Activated CD8-positive, alpha-beta memory T cell treated with anti-CD3 and anti-CD28 coated beads for 1 hour (primary cell): Measurements from ENCODE around the gene RAP1GAP.
"Not testable (repeated sequence)": the region's sequence is repeated elsewhere in the genome, so short reads cannot be mapped to it uniquely, and the experiment has no call there.

Experiments
- DNase-seq, 2 donors: peaks; one replicate each; pipeline ENCODE4 v3.0.0-alpha.2; 2020; ENCODE audit warnings: low read depth in 1 of 2; ENCODE audit errors: extremely low read depth in 1 of 2

RAP1GAP gene

DNA sequence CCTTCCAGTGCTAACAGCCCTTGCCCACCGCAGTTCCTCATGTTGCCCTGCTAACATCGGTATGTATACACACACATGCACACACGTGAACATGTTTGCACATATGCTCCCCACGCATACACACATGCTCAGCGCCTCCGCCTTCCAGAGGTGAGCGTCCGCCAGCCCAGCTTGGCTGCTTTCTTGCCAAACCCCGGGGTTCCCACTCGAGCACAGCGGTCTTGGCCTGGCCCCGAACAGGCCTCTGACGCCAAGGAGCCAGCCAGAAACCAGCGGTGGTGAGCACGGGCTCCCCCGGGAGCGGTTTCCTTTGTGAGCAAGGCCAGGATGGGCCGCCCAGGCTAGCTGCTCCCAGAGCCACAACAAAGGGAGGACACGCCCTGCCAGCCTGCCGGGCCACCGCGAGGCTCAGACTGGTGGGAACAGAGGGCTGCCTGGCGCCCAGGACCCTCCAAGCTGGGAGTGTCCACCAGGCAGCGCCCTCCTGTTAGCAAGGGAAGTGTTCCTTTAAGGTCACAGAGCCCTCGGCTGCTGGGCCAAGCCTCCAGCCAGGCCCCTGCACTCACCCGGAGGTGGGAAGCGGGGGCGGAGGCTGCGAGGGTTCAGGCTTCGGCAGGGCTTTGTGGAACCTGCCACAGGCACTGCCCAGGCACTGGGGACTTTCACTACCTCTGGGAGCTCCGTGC is 94.5 kb downstream of the RAP1GAP start:
- DNase-seq, result no peak

- DNase-seq, result no peak
Measured at GRCh38 chr1:21573971-21574465, 95.1 kb downstream of the RAP1GAP start.

DNA sequence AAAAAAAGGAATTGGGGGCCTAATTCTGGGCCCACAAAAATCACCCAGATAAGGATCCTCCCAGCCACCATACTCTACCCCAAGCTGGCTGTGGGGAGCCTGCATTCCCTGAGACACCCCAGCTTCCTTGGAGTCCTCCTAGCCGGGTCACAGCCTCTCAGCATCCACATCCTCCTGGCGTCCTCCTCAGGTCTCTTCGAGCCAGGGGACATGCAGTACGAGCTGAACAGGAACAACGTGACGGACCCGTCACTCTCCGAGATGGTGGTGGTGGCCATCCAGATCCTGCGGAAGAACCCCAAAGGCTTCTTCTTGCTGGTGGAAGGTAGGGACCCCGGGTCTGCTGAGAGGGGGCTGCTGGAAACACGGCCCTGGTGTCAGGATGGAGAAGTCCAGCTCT is 95.7 kb downstream of the RAP1GAP start:
- DNase-seq, result no peak

DNA sequence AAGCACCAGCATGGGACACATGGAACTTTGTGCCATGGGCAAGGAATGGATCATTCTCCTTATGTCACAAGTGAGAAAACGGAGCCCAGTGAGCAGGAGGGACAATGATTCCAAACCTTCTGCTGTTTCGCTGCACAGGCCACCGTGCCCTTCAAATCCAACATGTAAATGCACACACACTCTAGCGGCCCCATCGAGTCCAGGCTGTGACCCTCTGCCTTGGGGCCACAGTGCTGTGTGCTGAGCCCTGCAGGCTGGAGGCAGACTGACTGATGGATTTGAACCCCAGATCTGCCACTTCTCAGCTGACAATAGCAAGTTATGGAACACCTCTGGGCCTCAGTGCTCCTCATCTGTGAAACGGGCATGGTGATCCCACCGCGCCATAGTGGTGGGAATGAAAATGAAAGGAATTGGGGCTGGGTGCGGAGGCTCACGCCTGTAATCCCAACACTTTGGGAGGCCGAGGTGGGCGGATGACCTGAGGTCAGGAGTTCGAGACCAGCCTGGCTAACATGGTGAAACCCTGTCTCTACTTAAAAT is 96.4 kb downstream of the RAP1GAP start:
- no peak for DNase-seq

DNA sequence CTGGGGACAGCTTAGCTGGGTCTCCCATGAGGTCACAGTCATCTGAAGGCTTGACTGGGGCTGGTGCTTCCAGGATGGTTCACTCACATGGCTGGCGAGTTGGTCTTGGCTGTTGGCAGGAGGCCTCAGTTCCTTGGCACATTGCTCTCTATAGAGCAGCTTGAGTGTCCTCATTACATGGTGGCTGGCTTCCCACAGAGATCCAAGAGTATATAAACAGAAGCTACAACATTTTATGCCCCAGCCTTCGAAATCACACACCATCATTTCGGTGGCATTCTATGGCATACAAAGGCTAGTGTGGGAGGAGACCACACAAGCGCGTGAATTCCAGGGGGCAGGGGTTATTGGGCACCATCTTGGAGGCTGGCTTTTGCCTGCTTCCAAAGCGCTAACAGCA is 96.9 kb downstream of the RAP1GAP start:
- no peak for DNase-seq

DNA sequence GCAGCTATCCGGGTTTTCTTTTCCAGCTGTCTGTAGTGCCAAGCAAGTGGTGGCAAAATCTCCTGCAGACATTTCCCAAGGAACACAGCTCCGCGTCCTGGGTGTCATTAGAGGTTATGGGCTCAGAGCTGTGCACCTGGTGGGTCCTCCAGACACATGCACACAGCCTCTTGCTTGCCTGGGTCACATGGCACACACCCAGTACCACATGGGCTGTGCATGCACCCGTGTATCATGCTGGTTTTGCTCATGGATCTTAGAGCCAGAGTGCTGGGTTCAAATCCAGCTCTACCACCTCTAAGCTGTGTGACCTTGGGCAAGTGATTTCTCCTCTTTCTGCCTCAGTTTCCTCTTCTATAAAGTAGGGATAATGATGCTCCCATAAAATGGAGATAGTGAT is 98.3 kb downstream of the RAP1GAP start:
- no peak for DNase-seq

GRCh38 chr1:21570528-21570875 is 98.7 kb downstream of the RAP1GAP start:
- DNase-seq, result no peak

DNA sequence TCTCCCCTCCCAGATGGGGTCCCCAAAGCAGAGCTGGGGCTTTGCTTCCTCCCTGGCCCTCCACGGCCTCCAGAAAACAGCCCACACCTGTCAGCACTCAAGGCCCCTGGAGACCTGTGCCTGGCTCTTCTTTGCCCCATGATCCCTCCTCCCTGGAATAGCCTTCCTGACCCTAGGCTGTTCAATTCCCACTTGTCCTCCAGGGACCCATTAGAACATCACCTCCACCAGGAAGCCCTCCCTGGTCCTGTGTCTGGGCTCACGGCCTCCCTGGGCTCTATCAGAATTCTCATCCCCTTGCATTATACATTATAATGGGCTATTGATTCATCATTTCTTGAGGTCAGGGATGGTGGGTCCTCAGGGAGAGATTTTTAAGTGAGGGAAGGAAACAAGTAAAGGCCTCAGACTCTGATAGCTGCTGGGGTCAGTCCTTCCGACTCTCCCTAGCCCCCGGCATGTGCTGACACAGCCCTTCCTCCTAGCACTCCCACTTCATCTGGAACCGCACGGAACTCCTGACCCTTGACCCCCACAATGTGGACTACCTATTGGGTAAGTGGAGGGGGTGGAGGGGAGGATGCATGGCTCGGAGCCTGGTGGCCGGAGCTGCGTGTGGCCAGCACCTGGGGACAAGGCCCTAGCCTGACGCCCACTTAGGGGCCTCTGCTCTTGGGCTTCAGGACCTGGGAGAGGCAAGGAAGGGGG is 99.2 kb downstream of the RAP1GAP start:
- DNase-seq, result no peak

DNA sequence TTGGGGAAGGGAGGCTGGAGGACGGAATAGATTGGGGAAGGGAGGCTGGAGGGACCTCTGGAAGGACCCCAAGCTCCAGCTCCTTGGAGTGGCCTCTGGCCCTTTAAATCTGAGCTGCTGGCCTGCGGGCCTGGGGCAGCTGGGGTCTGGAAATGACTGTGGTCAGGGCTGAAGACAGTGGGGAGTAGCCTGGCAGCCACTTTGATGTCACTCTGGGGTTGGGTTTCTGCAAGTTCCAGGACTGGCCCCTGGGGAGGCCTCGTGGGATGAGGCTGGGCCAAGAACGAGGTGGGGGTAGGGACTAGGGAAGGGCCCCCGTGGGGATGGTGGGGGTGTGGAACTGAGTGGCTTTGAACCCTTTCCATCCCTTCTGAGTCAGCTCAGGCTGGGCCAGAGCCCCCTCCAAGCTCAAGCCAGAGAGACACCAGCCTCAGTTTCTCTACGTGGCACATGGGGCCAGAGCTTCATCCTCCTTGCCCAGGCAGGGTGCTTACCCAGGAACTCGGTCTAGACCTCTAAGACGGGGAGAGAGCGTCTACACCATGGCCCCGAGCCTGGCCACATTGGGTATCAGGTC is 100.3 kb downstream of the RAP1GAP start:
- no peak for DNase-seq

DNA sequence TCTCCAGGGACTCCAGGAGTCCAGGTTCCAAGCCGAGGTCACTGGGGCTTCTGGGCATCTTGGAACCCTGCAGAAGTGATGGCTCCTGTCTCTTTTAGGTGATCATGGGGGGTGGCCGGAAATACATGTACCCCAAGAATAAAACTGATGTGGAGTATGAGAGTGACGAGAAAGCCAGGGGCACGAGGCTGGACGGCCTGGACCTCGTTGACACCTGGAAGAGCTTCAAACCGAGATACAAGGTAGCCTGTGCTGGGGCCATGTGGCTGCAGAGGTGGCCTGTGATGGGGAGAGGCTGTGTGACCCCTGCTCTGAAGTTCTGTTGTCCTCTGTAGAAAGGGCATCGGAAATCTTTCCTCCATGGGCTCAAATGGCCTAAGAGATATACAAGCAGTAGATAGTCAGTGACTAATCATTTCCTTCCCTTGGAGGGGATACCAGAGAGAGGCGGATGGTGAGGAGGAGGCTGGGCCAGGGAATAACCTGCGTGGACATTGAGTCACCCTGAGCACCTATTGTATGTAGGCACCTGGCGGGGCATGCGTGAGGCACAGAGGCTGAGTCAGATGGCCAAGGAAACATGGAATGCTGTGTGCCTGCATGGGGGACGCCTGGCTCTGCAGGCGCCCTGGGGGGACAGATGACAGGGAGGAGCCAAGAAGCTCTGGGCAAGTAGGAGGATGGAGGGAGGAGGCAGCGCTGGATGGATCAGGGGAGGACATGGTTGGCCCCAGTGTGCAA is 101.0 kb downstream of the RAP1GAP start:
- no peak for DNase-seq

DNA sequence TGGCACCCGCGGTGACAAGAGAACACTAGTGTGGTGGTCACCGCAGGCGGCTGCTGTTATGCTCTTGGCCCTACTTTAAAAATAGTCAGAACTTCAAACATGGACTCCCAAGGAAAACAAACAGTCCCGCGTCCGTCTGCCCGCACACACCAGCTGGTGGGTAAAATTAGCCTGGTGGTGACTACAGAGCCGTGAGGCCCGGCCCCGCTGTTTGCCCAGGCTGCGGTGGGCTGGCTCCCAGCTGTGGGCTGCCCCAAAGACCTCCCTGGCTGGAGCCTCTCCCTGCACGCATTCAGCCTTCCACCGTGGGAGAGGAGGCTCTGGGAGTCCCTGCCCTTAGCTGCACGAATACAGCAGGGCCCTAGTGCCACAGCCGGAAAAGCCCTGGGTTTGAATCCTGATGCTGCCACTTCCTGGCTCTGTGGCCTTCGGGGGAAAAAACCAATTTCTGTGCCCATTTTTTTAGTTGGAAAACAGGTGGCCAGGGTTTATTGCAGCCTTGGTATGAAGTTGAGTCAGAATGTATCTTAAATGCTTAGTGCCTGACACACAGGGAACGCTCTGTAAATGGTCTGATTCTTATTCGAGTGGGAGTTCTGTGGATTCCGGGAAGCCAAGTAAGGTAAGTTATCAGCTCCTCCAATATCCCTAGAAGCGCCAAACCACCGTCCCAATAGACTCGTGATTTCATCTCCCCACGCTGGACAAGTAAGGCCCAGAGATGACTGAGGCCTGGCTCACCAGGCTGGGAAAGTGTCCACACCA is 101.7 kb downstream of the RAP1GAP start:
- no peak for DNase-seq

DNA sequence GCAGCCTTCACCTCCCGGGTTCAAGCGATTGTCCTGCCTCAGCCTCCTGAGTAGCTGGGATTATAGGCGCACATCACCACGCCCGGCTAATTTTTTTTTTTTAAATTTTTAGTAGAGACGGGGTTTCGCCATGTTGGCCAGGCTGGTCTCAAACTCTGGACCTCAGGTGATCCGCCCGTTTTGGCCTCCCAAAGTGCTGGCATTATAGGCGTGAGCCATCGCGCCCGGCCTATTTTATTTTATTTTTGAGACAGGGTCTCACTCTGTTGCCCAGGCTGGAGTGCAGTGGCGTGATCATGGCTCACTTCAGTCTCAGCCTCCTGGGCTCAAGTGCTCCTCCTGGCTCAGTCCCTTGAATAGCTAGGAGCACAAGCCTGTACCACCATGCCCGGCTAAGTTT is 102.8 kb downstream of the RAP1GAP start:
- DNase-seq, result not testable (repeated sequence)

- no peak for DNase-seq
Measured at GRCh38 chr1:21565285-21565684, 103.9 kb downstream of the RAP1GAP start.

DNA sequence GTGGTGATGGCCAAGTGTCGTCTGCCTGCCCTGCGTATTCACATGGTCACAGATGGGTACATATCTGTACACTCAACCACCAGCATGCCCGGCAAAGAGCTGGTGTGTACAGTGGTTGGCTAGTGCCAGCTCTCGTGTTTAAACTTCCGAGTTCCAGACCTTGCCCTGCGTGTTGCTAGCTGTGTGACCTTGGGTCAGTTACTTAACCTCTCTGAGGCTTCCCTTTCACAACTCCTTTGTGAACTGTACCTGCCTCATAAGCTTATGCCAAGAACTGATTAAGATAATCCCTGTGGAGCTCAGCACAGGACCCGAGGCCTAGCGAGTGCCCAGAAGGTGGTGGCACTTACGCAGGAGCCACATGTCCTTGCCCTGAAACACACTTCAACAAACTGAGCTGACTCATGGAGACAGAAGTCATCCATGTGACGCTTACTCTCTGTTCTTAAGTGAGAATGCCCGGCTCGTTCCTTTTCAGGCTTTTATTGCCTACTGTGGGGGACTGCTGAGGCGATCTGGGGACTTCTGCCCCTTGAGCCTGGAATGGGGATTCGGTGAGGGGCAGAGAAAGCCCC is 104.5 kb downstream of the RAP1GAP start:
- no peak for DNase-seq

GRCh38 chr1:21563971-21564370 is 105.2 kb downstream of the RAP1GAP start:
- DNase-seq, result no peak

GRCh38 chr1:21562896-21563295 is 106.3 kb downstream of the RAP1GAP start:
- no peak for DNase-seq

DNA sequence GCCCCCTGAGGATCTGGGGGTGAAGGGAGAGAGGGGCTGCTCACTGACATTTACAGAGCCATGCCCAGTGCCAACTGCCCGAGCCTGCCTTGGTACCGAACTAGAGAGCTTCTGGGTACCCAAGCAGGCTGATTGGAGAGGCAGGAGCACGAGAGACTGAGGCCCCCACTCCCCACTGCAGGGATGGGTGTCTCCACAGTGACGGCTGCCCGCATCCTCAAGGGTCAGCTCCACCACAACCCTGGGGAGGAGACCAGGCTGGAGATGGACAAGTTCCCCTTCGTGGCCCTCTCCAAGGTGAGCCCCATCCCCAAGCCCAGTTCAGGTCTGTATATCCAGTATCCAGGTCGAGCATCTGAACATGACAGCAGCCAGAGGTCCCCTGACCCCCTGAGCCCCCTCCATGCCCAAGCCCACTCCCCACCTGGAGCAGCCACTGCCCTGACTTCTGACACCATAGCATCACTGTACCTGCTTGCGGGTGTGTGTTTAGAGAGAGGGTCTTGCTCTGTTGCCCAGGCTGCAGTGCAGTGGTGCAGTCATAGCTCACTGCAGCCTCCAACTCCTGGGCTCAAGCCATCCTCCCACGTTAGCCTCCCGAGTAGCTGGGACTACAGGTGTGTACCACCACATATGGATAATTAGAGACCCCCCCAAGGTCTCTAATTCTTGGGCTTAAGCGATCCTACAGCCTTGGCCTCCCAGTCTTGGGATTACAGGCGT is 108.1 kb downstream of the RAP1GAP start:
- DNase-seq, result no peak

GRCh38 chr1:21559788-21560567 is 109.2 kb downstream of the RAP1GAP start:
- no peak for DNase-seq
